NCI-H2196 (cell line): ENCODE measurements around the gene ADAMTS15.

Experiments
- DNase-seq: peaks from one replicate; lab custom pipeline; 2025; ENCODE audit not compliant: unreplicated experiment; lab: John Stamatoyannopoulos, UW

The ADAMTS15 gene

DNA sequence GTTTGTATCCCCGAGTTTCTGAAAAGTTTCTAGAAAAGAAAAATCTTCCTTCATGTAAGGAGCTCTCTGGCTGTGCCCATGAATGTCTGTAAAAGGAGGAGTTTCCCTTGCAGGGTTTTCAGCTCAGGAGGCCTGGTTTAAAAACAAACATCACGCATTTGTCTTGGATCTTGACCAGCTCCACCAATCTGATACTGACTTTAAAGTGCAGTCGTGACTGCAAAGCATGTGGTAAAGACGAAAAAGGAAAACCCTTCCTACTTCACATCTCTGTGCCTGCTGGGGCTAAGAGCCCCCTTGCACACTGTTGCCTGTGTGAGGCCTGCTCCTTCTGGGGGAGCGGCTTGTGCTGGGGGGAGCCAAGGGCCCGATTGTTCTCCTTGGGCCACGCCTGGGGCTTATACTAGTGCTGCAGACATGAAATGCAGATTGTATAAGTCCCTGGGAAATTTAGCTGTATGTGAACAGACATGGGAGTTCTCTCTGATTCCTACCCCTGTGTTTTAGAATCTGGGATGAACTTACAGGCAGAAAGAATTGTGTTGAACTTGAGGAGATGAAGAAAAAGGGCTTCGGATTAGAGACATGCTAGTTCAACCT, 62.1 kb downstream of the ADAMTS15 start:
- peak; percentile 15 for DNase-seq

- DNase-seq, result no peak
Measured at GRCh38 chr11:130511765-130512164, 63.3 kb downstream of the ADAMTS15 start.

- no peak for DNase-seq
Measured at GRCh38 chr11:130512662-130513061, 64.2 kb downstream of the ADAMTS15 start.

- DNase-seq, result peak; percentile 72
Measured at GRCh38 chr11:130513132-130513531, 64.7 kb downstream of the ADAMTS15 start.

DNA sequence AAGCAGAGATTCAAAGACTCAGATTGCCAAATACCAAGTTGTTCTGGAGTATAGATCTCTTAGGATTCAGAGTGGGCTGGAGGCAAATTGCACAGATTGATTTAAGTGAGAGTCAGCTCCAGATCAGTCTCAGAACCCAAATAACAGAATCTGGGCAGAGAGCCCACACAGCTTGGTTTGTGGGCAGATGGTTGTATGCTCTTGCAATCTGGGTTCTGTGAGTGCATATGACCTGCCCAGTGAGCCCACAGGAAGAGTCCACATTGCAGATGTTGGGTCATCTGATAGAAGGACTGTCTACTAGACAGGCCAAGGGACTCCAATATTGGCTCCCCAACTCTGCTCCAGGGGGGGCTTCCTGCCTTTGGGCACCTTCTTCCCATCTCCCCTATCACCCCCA, 65.9 kb downstream of the ADAMTS15 start:
- DNase-seq, result no peak

GRCh38 chr11:130514851-130515250, 66.4 kb downstream of the ADAMTS15 start:
- DNase-seq, result no peak

DNA sequence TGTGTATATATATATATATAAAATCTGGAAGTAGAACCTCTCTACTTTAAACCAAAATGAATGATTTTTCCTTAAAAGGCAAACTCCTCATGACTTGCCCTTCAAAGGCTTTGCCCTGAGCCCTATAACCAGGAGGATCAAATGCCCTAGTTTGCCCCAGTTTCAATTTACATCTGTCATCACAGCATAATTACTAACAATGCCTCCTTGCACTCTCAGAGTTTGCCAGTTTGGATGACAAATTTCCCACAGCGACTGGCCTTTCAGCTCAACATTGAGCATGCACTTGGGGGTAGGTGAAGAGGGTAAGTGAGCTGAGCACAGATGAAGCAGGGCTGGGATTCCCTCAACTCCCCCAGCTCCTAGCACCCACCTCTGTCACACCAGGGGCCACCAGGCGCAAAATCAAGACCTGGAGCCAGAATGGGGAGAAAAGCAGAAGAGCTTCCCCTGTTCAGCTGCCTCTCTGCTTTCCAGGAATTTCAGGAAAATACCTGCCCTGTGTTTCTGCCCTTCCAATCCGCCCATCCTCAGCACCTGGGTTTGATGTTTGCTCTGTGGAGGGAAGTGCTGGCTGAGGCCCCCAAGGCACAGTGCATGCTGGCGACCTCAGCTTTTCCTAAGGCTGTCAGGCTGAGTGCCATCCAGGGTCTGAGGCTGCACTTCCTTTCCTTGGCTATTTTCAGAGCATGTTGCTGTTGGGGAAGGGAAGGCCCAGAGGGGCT, 67.5 kb downstream of the ADAMTS15 start:
- DNase-seq, result peak; percentile 11

DNA sequence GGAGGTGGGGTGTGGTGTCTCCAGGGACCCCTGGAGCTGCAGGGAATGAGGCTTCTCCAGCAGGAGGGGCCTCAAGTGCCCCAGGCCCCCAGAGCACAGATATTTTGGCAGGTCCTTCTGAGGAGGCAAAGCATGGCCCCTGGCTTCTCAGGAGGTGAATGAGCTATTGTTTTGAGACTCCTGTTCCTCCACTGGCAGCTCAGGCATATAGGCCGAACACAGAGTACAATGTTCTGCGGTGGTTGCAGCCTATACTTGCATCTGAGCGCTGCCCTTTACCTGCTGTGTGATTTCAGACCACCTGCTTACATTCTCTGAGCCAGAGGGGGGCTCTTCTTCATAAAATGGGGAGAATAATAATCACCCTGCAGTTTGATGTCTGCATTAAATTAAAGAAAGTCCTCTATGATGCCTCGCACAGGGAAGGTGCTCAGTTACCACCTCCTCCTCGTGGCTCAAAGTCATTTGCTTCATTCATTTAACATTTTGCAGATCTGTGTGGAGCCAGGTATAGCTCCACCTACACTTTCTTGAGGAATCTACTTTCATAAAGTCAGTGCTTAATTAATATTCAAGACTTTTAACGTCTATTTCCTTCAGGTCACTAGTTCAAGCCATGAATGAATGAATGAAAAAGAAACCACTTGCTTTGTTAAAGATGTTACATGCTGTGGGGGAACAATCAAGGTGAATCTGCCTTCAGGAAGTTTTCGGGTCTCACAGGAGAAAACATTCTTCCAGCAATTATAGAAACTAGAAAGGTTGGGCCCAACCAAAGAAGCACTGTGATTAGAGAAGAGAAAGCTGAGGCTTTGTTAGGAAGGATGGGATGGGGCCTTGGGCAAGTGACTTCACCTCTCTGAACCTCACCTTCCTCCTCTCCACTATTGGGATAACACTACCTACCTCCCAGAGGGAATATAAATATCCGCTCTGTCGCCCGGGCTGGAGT, 68.4 kb downstream of the ADAMTS15 start:
- no peak for DNase-seq

DNA sequence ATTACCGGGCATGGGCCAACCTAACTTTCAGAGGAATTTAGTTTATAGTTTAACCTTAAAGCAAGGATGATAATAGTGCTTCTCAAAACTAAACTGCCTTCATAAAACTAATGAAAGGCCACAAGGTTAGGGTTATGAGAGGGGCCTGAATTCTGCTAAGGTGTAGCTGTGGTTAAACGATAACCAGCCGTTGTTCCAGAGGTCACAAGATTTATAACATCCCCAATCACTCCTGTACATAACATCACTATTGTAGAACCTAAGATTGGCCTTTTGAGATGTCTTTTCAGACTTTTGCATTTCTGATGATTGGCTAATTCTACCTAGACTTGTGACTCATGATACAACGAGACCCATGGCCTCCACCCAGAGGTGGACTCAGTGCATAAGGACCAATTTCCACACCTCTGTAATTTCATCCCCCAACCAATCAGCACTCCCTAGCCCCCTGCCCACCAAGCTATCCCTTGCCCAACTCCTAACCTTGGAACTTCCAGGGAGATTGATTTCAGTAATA, 69.8 kb downstream of the ADAMTS15 start:
- DNase-seq, result no peak

DNA sequence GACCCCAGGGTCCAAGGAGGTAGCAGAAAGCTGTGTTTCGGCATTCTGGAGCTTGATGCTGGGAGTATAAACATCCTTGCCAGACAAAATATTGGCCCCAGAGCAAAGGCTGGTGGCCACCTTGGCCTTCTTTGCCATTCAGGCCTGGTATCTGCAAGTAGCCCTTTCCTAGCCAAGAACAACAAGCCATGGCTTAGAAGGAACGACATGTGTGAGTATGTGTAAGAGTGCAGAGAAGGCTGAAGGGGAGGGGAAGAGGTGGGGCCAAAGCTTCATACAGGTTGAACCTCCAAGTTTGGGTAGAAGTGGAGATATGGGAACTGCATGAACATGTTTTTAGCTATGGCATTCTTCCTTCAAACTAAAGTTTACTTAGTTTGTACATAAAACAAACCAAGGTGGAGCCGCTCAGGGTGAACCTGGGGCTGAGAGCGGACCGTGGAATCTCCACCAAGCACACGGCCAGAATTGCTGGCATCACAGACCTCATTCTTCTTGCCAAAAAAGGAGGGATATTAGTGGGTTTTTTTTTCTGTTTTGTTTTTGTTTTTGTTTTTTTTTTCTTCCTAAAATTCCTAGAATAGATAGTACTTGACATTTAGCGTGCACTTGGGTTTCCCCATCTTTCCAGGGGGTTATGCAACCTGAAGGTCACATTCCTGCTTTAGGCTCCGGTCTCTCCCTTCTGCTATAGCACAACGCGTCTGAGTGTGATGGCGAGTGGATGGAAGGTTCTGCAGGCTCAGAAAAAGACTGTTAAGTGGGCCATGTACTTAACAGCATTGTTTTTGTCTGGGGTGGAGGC, 70.9 kb downstream of the ADAMTS15 start:
- no peak for DNase-seq

DNA sequence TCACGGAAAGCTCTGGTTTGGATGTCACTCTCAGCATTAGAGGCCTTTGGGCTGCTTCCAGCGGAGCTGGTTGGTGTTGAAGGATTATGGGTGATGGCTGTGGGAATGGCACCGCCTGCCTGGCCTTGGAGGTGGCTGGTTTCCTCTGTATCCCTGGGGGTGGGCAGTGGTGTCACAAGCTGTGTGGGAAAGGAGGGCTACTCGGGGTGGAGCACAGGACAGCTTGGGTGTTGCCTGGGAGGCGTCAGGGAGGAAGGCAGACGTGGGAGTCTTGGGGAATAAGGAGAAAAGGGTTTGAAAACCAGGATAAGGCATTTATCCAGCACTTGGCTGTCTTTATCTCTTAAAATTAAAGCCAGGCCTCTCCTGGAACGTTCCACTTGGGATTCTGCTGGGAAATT, 71.8 kb downstream of the ADAMTS15 start:
- no peak for DNase-seq

DNA sequence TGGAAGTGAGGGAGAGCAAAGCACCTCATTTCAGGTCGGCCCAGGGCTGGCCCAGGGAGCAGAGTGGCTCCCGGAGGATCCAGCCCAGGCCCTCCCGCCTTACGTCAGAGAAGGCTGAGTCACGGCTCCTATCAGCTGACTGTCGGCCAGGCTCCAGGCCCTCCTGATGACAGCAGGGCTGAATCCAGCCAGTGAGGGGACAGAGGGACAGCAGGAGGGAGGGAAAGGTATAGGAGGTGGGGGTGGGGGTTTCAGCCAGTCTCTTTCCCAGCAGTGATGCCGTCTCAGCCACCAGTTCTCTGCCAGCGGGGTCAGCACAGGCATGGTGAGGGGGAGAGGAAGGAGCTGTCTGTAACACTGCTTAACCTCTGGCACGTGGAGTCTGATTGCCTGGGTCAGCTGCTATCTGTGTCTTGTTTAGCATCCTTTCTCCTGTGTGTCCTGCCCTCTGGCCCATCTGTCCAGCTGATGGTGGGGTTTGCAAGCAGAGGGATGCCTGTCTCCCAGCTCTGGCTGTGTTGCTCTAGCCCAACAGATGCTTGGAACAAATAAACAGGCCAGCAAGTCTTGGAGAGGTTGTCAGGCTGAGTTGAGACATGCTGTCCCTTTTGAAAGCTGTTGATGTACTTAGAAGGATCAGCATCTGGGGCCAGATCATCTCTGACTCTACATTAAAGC, 74.0 kb downstream of the ADAMTS15 start:
- no peak for DNase-seq

DNA sequence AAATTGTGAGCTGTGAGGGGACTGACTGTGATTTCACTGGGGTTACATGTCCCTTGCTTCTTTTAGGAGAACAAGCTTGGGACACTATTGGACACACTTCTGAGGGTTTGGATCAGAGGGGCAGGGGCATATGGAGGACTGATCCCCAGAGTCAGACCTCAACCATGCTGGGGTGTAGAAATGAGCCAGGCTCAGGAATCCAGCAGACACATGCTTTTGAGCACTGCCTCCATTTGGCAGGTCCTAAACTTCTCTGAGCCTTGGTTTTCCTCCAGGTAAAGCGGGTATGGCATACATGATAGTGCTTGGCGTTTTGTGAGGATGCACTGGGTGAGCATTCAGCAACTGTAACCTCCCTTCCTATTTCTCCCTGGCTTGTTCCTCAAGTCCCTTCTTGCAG, 74.7 kb downstream of the ADAMTS15 start:
- DNase-seq, result no peak

- DNase-seq, result no peak
Measured at GRCh38 chr11:130523609-130524008, 75.2 kb downstream of the ADAMTS15 start.

GRCh38 chr11:130524132-130524790, 75.8 kb downstream of the ADAMTS15 start:
- DNase-seq, result no peak

DNA sequence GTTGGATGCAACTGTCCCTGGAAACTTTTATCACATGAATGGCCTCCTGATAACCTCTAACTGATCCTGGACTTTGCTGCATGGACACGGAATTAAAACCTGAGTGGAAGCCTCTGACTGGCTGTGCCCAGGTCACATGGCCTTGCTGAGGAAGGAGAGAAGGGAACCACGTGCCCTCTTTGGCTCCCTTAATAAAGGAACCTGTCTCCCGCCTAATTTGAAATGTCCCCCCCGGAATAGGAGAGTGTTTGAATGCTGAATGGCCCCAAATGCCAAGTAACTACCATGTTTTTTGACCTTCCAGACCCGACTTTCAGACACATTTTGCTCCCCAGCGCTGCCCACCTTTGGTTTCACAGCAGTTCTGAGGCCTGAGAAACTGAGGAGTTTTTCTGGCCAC, 76.9 kb downstream of the ADAMTS15 start:
- no peak for DNase-seq
